AG04450 (cell line): ENCODE results near the gene ALG8. TPM values are rescaled to one million over a fixed set of nuclear protein-coding genes. Genes with fewer than 3 reads are reported as not detected.

Experiments
- CTCF ChIA-PET: fragments of 300-600, 350-600 bp; formaldehyde crosslinking; extraction: SDS; loops from one replicate; lab custom pipeline; 2022; ENCODE audit warnings: antibody characterized with exemption, inconsistent platforms; lab: Charles Lee
- POLR2A ChIA-PET: fragments of 350-600 bp; formaldehyde crosslinking; extraction: SDS; loops from one replicate; lab custom pipeline; 2021; ENCODE audit warnings: antibody characterized with exemption, inconsistent platforms; lab: Yijun Ruan, JAX
- DNase-seq: peaks from one replicate; pipeline ENCODE4 v3.0.0-alpha.2; 2011; ENCODE audit warnings: low read depth, low spot score
- H3K27ac ChIP-seq: one replicate; pipeline ENCODE4 v1.5.1; 2012; ENCODE audit warnings: low read depth, low read length, control low read depth
- H3K27me3 ChIP-seq: one replicate; pipeline ENCODE4 v1.6.0; 2012; ENCODE audit warnings: low read length; ENCODE audit not compliant: control insufficient read depth, insufficient read depth
- H3K4me3 ChIP-seq: 2 replicates; pipeline ENCODE4 v1.5.1; 2011; ENCODE audit warnings: mild to moderate bottlenecking, low read depth, low read length, control low read depth
- H3K9me3 ChIP-seq: 2 replicates; pipeline ENCODE4 v1.5.1; 2012; ENCODE audit warnings: low read length; ENCODE audit not compliant: control insufficient read depth, insufficient read depth
- CTCF ChIP-seq: IDR thresholded peaks from 2 replicates; pipeline ENCODE4 v1.5.1; 2011; ENCODE audit warnings: low read depth, low read length, control low read depth, inconsistent platforms
- polyA plus RNA-seq: library from polyadenylated mRNA; depleted of rRNA; stranded (reverse); fragments of >200 nt; gene quantifications from 2 replicates; pipeline ENCODE4 v1.2.3, GENCODE V29; 2011

ALG8 gene
- polyA plus RNA-seq, 1 experiment: 80.0 TPM

GRCh38 chr11:78150346-78150745 lies 10.9 kb upstream of the ALG8 start:
- POLR2A ChIA-PET: no interaction called here
- CTCF ChIA-PET: interaction anchor here (0.6 to 3.5 kb wide), 8 partner anchors 9 to 415 kb away, joined by 3 to 61 read pairs (median 4); no protein-coding TSS in a partner anchor
- Histone ChIP-seq H3K4me3 (no peak overlapping the region), H3K27me3 (no peaks in the 10 kb centered on the region), H3K9me3 (no peaks in the 10 kb centered on the region), H3K27ac (no peak overlapping the region)
- no peak for TF ChIP-seq CTCF
- no peak for DNase-seq

- Histone ChIP-seq H3K27ac (no peak overlapping the region), H3K9me3 (no peaks in the 10 kb centered on the region), H3K27me3 (no peaks in the 10 kb centered on the region), H3K4me3 (no peak overlapping the region)
- ChIA-PET POLR2A (interaction anchor here (0.7 kb wide), 2 partner anchors 81 to 553 kb away, joined by 3 to 5 read pairs; no protein-coding TSS in a partner anchor), CTCF (interaction anchor here (0.6 to 3.5 kb wide), 11 partner anchors 10 to 416 kb away, joined by 3 to 61 read pairs (median 4); no protein-coding TSS in a partner anchor)
- peak; percentile 49 for TF ChIP-seq CTCF
- DNase-seq: peak; percentile 47
Observed at GRCh38 chr11:78149646-78150045, 10.2 kb upstream of the ALG8 start.

GRCh38 chr11:78147807-78148206 lies 8.4 kb upstream of the ALG8 start:
- H3K27ac ChIP-seq: no peak overlapping the region
- TF ChIP-seq CTCF: no peak
- ChIA-PET POLR2A (interaction anchor here (0.9 kb wide), 1 partner anchor 8 kb away, joined by 4 read pairs; the partner anchor contains the start of gene ALG8), CTCF (interaction anchor here (0.5 to 3.5 kb wide), 3 partner anchors 16 to 417 kb away, joined by 3 to 61 read pairs (median 4); no protein-coding TSS in a partner anchor)
- no peaks in the 10 kb centered on the region for H3K27me3 ChIP-seq
- no peak for DNase-seq
- no peak overlapping the region for H3K4me3 ChIP-seq
- H3K9me3 ChIP-seq: no peaks in the 10 kb centered on the region

- CTCF ChIA-PET: interaction anchor here (1.1 kb wide), 1 partner anchor 419 kb away, joined by 4 read pairs; no protein-coding TSS in a partner anchor
- Histone ChIP-seq H3K27me3 (no peaks in the 10 kb centered on the region), H3K4me3 (no peak overlapping the region), H3K27ac (no peak overlapping the region), H3K9me3 (no peaks in the 10 kb centered on the region)
- no peak for TF ChIP-seq CTCF
- POLR2A ChIA-PET: interaction anchor here (1.3 kb wide), 1 partner anchor 43 kb away, joined by 3 read pairs; the partner anchor contains the start of genes KCTD21 and USP35
- DNase-seq: no peak
Observed at GRCh38 chr11:78145511-78146025, 6.1 kb upstream of the ALG8 start.
